ENCODE results near the gene PIK3R3. TPM values are rescaled to one million over a fixed set of nuclear protein-coding genes. Genes with fewer than 3 reads are reported as not detected.
A peak's percentile ranks its signal among the peaks of the same experiment; 100 is the strongest.

PIK3R3 gene
- total RNA-seq, 2 donors from 2014 or later, result 3.3 to 7.4 TPM

DNA sequence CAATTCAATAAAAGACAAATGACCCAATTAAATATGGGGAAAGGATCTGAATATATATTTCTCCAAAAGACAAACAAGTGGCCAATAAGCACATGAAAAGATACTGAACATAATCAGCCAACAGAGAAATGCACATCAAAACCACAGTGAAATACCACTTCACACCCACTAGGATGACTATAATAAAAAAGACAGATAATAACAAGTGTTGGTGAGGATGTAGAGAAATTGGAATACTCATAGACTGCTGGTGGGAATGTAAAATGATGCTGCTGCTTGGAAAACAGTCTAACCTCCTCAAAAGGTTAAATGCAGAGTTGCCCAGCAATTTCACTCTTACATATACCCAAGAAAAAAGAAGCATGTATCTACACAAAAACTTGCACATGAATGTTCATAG is 48.9 kb downstream of the PIK3R3 start:
- no peaks in the 10 kb centered on the region for H3K9me3 Mint-ChIP-seq
- H3K4me1 Mint-ChIP-seq (ENCODE audit: low read depth in 2 of 2), result peaks cover 0 to 4% of the 10 kb centered on the region in 2 donors
- H3K27ac Mint-ChIP-seq, result no peak overlapping the region
- H3K27me3 Mint-ChIP-seq, result no peaks in the 10 kb centered on the region
- no peaks in the 10 kb centered on the region for H3K36me3 Mint-ChIP-seq
- ATAC-seq, result no peak
- no peak overlapping the region for H3K4me3 Mint-ChIP-seq
- no peak for DNase-seq (ENCODE audit: low spot score)

DNA sequence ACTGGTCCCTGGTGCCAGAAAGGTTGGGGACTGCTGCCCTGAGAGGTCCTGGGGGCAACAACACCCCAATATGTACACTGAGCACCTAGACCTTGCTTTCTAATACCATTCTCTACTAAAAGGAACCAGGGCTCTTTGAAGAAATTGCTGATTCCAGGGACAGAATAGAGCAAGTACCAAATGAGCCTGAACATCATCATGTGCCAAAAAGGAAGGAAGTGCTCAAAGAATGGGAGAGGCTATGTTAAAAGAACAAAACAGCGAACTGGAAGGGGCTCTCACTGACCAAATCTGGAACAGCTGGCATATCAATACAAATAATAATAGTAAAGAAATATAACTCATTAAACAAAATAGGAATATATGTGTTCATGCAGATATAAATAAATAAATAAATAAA is 50.8 kb downstream of the PIK3R3 start:
- H3K4me3 Mint-ChIP-seq, result no peak overlapping the region
- DNase-seq (ENCODE audit: low spot score) (no peak), ATAC-seq (no peak)
- H3K4me1 Mint-ChIP-seq (ENCODE audit: low read depth in 2 of 2), result no peaks in the 10 kb centered on the region
- no peak overlapping the region for H3K27ac Mint-ChIP-seq
- H3K9me3 Mint-ChIP-seq, result no peaks in the 10 kb centered on the region
- no peaks in the 10 kb centered on the region for H3K27me3 Mint-ChIP-seq
- no peaks in the 10 kb centered on the region for H3K36me3 Mint-ChIP-seq

- Mint-ChIP-seq H3K27ac (no peak overlapping the region), H3K36me3 (no peaks in the 10 kb centered on the region), H3K27me3 (no peaks in the 10 kb centered on the region), H3K4me3 (no peak overlapping the region), H3K9me3 (no peaks in the 10 kb centered on the region), H3K4me1 (ENCODE audit: low read depth in 2 of 2) (no peaks in the 10 kb centered on the region)
- ATAC-seq, result no peak
- no peak for DNase-seq (ENCODE audit: low spot score)
These were observed 51.2 kb downstream of the PIK3R3 start for GRCh38 chr1:46081206-46081605.

- no peak for ATAC-seq
- Mint-ChIP-seq H3K36me3 (no peaks in the 10 kb centered on the region), H3K27ac (no peak overlapping the region), H3K9me3 (no peaks in the 10 kb centered on the region), H3K4me3 (no peak overlapping the region), H3K4me1 (ENCODE audit: low read depth in 2 of 2) (no peaks in the 10 kb centered on the region), H3K27me3 (no peaks in the 10 kb centered on the region)
- no peak for DNase-seq (ENCODE audit: low spot score)
These were observed 52.2 kb downstream of the PIK3R3 start for GRCh38 chr1:46080257-46080656.

DNA sequence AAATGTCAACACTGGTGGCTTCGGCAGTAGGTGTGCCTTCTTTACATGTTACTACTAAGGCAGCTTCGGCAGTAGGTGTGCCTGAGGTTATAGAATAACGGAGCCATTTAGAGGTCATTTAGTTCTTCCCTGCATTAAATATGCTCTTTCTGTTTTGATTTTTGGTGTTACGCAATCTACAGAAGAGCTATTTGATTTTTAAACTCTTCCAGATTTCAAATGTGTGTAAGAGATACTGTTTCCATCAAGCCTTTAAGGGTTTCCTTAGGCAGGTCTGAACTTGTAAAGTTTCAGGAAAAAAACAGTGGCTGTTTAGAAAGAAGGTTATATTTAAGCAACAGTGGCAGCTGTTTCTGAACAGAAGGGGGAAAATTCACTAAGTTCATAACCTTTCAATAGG is 54.8 kb downstream of the PIK3R3 start:
- Mint-ChIP-seq H3K27ac (no peak overlapping the region), H3K4me1 (ENCODE audit: low read depth in 2 of 2) (no peaks in the 10 kb centered on the region), H3K36me3 (no peaks in the 10 kb centered on the region), H3K9me3 (no peaks in the 10 kb centered on the region), H3K4me3 (no peak overlapping the region), H3K27me3 (no peaks in the 10 kb centered on the region)
- ATAC-seq (no peak), DNase-seq (ENCODE audit: low spot score) (no peak)

GRCh38 chr1:46076343-46076742 is 56.1 kb downstream of the PIK3R3 start:
- ATAC-seq (no peak), DNase-seq (ENCODE audit: low spot score) (no peak)
- H3K27ac Mint-ChIP-seq, result no peak overlapping the region
- H3K4me3 Mint-ChIP-seq, result no peak overlapping the region
- no peaks in the 10 kb centered on the region for H3K9me3 Mint-ChIP-seq
- H3K36me3 Mint-ChIP-seq, result no peaks in the 10 kb centered on the region
- no peaks in the 10 kb centered on the region for H3K27me3 Mint-ChIP-seq
- no peaks in the 10 kb centered on the region for H3K4me1 Mint-ChIP-seq (ENCODE audit: low read depth in 2 of 2)

DNA sequence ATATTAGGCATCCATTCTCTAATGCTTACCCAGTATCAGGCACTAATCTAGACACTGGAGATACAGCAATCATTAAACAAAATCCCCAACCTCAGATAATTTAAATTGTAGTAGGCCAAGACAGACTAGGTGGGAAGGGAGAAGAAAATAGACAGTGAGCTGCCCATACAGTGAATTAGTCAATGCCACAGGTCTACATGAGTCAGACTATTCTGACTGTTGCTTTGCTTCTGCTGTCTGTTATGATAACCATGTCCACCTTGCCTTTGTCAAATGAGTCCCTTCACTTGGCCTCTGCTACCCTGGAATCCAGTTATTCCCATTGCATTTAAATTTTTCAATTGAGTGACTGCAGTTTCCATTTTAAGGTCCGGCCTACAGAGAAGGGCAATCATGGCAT is 59.5 kb downstream of the PIK3R3 start:
- H3K4me1 Mint-ChIP-seq (ENCODE audit: low read depth in 2 of 2), result no peaks in the 10 kb centered on the region
- DNase-seq (ENCODE audit: low spot score), result no peak

DNA sequence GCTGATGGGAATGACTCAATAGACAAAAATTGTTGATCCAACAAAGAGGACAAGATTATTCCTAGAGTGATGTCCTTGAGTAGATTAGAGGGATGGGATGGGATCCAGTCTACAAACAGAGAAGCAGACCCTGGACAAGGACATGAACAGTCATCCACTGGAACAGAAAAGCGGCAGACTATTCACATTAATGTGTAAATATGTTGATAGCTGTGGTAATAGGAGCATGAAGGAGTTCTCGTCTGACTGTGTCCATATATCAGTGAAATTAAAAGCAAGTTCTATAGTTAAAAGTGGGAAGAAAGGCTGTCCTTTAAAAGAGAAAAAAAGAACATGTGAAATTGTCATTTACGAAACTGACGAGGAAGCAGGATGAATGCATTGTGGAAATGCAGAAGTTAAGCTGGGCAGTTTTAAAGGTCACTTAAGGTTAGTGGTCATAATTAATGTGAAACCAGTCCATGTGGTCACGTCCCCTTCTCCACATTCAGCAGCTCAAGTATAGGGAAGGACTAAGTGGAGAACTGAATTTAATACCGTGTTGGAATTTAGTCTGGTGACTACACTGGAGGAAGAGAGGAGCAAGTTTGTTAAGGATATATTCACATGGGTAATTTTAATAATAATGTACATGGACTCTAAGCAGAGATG is 62.1 kb downstream of the PIK3R3 start:
- no peak for DNase-seq (ENCODE audit: low spot score)
- no peak for ATAC-seq
- Mint-ChIP-seq H3K27me3 (no peaks in the 10 kb centered on the region), H3K4me3 (no peak overlapping the region), H3K9me3 (no peaks in the 10 kb centered on the region), H3K27ac (no peak overlapping the region), H3K4me1 (ENCODE audit: low read depth in 2 of 2) (peaks cover 3 to 5% of the 10 kb centered on the region in 2 donors), H3K36me3 (no peaks in the 10 kb centered on the region)

More for the DNA sequence above, 59.5 kb downstream of the PIK3R3 start:
- ATAC-seq, result no peak
- H3K9me3 Mint-ChIP-seq, result no peaks in the 10 kb centered on the region
- H3K4me3 Mint-ChIP-seq, result no peak overlapping the region
- H3K36me3 Mint-ChIP-seq, result no peaks in the 10 kb centered on the region
- no peaks in the 10 kb centered on the region for H3K27me3 Mint-ChIP-seq
- no peak overlapping the region for H3K27ac Mint-ChIP-seq

GRCh38 chr1:46068525-46068924 is 63.9 kb downstream of the PIK3R3 start:
- Mint-ChIP-seq H3K4me3 (no peak overlapping the region), H3K36me3 (no peaks in the 10 kb centered on the region), H3K27me3 (no peaks in the 10 kb centered on the region), H3K4me1 (ENCODE audit: low read depth in 2 of 2) (peaks cover 6 to 17% of the 10 kb centered on the region in 2 donors), H3K27ac (no peak overlapping the region), H3K9me3 (no peaks in the 10 kb centered on the region)
- DNase-seq (ENCODE audit: low spot score) (no peak), ATAC-seq (no peak)

DNA sequence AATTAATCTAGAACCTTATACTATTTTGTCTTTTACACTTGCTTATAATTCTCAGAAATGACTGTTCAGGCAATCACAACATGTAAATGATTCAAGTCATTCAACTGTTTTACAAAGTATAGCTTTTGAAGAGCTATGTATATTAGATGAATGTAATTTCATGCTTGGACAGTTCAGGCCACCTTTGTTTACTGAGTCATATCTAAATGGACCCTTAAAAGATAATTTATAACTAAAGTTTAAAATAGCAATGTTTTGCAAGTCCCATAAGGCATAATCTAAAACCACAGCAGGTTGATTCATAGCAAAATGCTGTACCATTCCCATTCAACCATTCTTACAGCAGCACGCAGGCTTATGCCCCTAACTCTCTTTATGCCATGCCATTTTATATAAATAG is 64.8 kb downstream of the PIK3R3 start:
- no peaks in the 10 kb centered on the region for H3K36me3 Mint-ChIP-seq
- H3K27me3 Mint-ChIP-seq, result no peaks in the 10 kb centered on the region
- no peaks in the 10 kb centered on the region for H3K9me3 Mint-ChIP-seq
- no peak overlapping the region for H3K27ac Mint-ChIP-seq
- H3K4me1 Mint-ChIP-seq (ENCODE audit: low read depth in 2 of 2), result peaks cover 12 to 25% of the 10 kb centered on the region in 2 donors
- ATAC-seq (no peak), DNase-seq (ENCODE audit: low spot score) (no peak)
- H3K4me3 Mint-ChIP-seq, result no peak overlapping the region

GRCh38 chr1:46065405-46065804 is 67.0 kb downstream of the PIK3R3 start:
- Mint-ChIP-seq H3K4me1 (ENCODE audit: low read depth in 2 of 2) (peaks cover 18 to 28% of the 10 kb centered on the region in 2 donors), H3K9me3 (no peaks in the 10 kb centered on the region), H3K4me3 (peak overlapping the region; percentile 41), H3K27me3 (no peaks in the 10 kb centered on the region), H3K36me3 (peaks cover 7% of the 10 kb centered on the region), H3K27ac (peak overlapping the region; percentile 17 to 22)
- ATAC-seq (peak in 1 of 2 donors; percentile 59), DNase-seq (ENCODE audit: low spot score) (no peak)

- H3K27me3 Mint-ChIP-seq, result no peaks in the 10 kb centered on the region
- DNase-seq (ENCODE audit: low spot score) (no peak), ATAC-seq (no peak)
- peaks cover 18 to 28% of the 10 kb centered on the region in 2 donors for H3K4me1 Mint-ChIP-seq (ENCODE audit: low read depth in 2 of 2)
- no peaks in the 10 kb centered on the region for H3K9me3 Mint-ChIP-seq
- H3K36me3 Mint-ChIP-seq, result peaks cover 7% of the 10 kb centered on the region
- H3K4me3 Mint-ChIP-seq, result peak overlapping the region; percentile 47
- peak overlapping the region in 1 of 2 donors; percentile 22 for H3K27ac Mint-ChIP-seq
These were observed 67.7 kb downstream of the PIK3R3 start for GRCh38 chr1:46064708-46065107.

GRCh38 chr1:46062651-46063319 is 69.6 kb downstream of the PIK3R3 start:
- H3K27me3 Mint-ChIP-seq, result no peaks in the 10 kb centered on the region
- peaks cover 7% of the 10 kb centered on the region for H3K36me3 Mint-ChIP-seq
- H3K9me3 Mint-ChIP-seq, result no peaks in the 10 kb centered on the region
- peaks cover 18 to 28% of the 10 kb centered on the region in 2 donors for H3K4me1 Mint-ChIP-seq (ENCODE audit: low read depth in 2 of 2)
- ATAC-seq (peak; percentile 74 to 89), DNase-seq (ENCODE audit: low spot score) (peak; percentile 78)
- H3K4me3 Mint-ChIP-seq, result peak overlapping the region; percentile 24
- H3K27ac Mint-ChIP-seq, result peak overlapping the region; percentile 27 to 91

DNA sequence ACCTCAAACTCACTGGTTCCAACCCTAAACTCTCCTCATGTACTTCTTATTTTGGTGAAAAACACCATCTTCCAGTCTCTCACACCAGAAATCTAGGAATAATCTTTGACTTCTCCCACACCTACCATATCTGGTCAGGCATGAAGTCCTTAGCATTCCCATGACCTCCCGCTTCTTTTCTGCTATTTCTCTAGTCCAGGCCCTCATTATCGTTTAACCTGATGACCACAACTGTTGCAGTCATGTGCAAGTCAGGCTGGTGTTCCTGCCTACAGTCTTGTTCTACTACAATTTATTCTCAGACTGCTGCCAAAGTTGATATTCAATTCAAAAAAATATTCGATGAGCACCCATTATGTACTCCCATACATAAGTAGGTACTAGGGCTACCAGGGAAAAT is 71.3 kb downstream of the PIK3R3 start:
- ATAC-seq (no peak), DNase-seq (ENCODE audit: low spot score) (no peak)
- no peak overlapping the region for H3K4me3 Mint-ChIP-seq
- H3K36me3 Mint-ChIP-seq, result peaks cover 11% of the 10 kb centered on the region
- H3K9me3 Mint-ChIP-seq, result no peaks in the 10 kb centered on the region
- peak overlapping the region; percentile 27 to 91 for H3K27ac Mint-ChIP-seq
- H3K4me1 Mint-ChIP-seq (ENCODE audit: low read depth in 2 of 2), result peaks cover 18 to 28% of the 10 kb centered on the region in 2 donors
- no peaks in the 10 kb centered on the region for H3K27me3 Mint-ChIP-seq
